Globus pallidus (tissue), 1 donor: ENCODE data around the gene STYXL1.
"Not testable (repeated sequence)": the region's sequence is repeated elsewhere in the genome, so short reads cannot be mapped to it uniquely, and the experiment has no call there.

Experiments used
- DNase-seq: peaks from one replicate; pipeline ENCODE4 v3.0.0-alpha.2; 2015; ENCODE audit warnings: low spot score

STYXL1 gene

DNA sequence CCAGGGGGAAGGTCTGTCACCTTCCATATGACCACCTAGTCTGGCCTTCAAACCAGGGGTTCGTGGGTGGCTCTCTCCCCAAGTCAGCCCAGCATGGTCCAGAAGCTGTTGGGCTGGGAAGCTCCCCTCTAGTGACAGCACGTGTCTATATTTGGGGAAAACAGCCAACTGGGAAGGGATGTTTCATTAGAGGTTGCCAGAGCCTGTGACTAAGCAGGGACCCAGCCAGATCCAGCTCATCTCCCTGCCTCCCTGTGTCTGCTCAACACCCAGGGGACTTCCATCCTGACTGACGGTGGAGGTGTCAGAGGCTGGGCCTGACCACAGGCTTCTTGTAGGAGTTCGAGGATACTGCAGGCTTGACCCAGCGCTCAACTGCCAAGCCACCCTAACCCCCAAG, 10.5 kb downstream of the STYXL1 start:
- no peak for DNase-seq

DNA sequence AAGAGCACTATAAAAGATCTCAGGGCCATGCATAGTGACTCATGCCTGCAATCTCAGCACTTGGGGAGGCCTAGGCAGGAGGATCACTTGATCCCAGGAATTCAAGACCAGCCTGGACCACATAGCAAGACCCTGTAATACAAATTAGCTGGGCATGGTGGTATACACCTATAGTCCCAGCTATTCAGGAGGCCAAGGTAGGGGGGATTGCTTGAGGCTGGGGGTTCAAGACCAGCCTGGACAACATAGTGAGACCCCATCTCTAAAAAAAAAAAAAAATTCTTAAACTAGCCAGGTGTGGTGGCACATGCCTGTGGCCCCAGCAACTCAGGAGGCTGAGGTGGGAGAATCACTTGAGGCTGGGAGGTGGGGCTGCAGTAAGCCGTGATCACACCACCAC, 15.8 kb downstream of the STYXL1 start:
- DNase-seq: no peak

DNA sequence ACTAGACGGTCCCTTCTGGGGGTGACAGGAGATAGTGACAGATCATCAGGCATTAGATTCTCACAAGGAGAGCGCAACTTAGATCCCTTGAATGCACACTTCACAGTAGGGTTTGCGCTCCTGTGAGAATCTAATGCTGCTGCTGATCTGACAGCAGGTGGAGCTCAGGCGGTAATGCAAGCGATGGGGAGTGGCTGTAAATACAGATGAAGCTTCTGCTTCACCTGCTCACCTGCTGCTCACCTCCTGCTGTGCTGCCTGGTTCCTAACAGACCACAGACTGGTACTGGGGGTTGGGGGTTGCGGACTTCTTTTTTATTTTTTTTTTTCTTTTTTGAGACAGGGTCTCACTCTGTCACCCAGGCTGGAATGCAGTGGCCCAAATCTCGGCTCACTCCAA, 18.1 kb downstream of the STYXL1 start:
- not testable (repeated sequence) for DNase-seq

DNA sequence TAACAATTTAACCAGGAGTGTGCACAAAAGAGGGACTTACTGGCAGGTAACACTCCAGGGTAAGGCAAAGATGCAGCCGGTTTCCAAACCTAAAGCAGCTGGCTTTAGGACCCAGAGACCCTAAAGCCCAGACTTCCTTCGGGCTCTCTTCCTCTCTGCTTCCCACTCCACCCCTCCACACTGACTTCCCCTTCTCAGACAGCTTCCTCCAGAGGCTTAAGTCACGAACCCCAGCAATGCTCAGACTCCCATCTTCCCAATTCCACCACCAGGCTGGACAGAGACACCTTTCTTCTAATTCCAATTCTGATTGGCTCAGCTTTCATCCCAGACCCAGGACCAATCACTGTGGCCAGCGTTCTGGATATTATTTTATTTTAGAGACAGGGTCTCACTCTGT, 24.8 kb downstream of the STYXL1 start:
- peak; percentile 40 for DNase-seq

DNA sequence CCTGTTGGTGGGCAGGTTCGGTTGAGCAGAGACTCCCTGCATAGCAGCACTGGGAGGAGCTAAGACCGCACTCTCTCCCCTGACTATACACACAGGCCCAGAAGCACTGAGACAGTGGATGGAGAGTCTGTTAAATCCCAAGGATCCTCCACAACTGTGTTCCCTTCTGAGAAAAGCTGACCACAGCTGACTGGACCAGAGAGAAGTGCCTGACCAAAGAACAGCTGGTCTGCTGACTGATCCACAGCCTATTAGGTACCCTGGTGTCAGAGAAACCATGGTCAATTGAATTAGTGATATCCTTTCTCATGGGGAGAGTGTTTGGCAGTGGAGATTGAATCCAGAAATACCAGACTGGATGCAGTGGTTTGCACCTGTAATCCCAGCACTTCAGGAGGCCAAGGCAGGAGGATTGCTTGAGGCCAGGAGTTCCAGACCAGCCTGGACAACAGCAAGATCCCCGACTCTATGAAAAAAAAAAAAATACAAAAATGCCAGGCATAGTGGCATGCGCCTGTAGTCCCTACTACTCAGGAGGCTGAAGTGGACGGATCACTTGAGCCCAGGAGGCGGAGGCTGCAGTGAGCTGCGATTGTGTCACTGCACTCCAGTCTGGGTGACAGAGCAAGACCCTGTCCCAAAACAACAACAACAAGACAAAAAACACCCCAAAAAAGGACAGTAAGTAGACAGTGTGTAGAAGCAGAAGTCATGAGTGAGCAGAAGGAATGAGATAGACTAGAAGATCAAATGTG, 25.6 kb downstream of the STYXL1 start:
- DNase-seq: no peak

DNA sequence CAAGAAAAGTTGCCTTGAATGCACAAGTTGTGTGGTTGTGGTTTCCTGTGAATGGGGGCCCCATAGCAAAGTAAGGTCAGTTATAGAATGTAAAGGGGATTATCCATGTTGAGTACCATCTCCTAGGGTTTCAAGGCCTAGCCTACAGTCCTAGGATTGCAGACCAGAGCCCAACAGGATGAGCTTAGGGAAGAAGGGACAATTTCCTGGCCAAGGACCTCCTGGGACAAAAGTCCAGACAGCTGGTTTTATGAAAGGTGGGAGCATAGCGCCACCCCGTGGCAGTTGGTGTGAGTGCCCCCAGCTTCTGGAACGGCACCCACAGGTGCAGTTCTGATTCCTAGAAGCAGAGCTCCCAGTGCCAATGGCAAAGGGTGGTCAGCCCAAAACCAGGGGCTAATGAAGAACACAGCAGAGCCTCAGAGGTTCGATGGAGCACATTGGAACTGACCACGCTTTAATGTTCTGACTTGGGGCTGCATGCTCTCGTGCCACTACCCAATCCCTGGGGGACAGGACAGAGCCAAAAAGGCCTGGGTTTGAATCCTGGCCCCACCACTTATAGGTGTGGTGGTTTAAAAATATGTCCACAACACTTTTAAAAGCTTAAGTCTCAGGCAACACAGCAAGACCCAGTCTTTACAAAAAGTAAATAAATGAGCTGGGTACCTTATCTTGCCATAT, 27.6 kb downstream of the STYXL1 start:
- DNase-seq: peak; percentile 53

DNA sequence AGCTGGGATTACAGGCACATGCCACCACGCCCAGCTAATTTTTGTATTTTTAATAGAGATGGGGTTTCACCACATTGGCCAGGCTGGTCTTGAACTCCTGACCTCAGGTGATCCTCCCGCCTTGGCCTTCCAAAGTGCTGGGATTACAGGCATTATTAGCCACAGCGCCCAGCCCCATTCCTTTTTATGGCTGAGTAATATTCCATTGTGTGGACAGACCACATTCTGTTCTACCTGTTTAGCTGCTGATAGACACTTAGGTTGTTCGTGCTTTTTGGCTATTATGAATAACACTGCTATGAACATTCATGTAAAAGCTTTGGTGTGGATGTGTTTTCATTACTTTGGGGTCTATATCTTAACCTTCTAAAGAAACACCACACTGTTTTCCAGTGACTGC, 29.3 kb downstream of the STYXL1 start:
- not testable (repeated sequence) for DNase-seq

DNA sequence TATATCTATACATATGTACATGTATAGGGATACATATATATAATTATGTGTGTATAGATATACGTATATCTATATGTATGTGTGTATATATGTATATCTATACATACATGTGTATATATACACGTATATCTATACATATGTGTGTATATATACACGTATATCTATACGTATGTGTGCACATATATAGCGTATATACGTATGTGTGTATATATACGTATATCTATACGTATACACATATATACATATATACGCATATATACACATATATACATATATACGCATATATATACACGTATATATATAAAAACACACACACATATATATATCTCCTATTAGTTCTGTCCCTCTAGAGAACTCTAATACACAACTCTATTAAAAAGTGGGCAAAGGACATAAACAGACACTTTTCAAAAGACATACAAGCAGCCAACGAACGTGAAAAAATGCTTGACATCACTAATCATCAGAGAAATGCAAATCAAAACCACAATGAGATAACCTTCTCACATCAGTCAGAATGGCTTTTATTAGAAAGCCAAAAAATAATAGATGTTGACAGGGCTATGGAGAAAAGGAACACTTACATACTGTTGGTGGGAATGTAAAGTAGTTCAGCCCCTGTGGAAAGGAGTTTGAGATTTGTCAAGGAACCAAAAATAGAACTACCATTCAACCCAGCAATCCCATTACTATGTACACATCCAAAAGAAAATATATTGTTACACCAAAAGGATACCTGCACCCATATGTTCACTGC, 31.4 kb downstream of the STYXL1 start:
- DNase-seq: no peak

DNA sequence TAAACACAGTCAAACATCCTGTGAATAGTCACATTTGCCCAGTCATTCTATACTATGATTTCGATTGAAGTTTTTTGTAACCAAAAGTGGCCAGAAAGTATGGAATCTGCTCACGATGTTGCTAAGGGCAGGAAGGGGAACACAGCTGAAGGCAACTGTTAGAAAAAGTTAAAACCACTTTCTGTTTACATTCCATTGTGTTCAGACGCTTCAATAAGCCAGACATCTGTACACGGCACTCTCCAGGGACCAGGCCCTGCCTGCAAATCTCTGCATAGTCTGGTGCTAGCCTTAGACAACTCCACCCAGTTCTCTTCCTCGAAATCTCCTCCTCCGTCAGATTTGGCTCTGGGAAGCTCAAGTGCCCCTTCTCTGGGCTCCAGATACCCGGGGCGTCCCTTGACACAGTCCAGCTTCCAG, 36.3 kb downstream of the STYXL1 start:
- DNase-seq: no peak

DNA sequence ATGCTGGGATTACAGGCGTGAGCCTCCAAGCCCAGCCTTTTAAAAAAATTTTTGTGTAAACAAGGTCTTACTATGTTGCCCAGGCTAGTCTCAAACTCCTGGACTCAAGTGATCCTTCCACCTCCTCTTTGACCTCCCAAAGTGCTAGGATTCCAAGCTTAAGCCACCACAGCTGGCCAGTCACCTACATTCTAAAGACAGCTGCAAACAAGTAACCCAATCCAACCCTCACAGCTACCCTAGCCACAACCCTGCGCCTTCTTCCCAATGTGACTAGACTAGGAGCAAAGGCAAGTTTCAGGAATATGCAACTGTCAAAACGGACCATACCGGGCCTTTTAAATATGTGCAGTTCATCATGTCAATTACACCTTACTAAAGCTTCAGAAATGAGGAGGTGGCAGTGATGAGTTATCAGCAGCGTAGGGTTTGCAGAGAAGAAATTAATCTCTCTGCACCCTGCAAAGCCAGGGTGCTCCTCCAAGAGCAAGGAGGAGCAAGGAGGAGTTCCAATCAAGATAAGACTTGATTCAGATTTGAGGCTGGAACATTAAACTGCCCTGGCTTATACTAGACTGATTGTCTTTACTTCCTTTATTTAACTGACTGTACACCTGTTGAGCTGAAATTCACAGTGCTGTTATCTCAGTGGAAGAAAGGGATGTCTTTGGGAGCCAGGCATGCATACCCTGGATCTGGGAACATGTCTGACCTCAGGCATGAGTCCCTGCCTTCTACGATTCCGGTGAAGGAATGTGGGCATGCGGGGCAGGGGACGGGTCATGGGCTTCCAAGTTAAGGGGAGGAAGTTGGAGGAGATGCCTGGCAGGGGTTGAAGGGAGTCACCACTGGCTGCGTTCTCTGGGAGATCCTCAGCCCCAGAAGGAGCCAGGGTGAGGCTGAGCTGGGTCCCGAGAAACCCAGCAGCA, 37.9 kb downstream of the STYXL1 start:
- no peak for DNase-seq

DNA sequence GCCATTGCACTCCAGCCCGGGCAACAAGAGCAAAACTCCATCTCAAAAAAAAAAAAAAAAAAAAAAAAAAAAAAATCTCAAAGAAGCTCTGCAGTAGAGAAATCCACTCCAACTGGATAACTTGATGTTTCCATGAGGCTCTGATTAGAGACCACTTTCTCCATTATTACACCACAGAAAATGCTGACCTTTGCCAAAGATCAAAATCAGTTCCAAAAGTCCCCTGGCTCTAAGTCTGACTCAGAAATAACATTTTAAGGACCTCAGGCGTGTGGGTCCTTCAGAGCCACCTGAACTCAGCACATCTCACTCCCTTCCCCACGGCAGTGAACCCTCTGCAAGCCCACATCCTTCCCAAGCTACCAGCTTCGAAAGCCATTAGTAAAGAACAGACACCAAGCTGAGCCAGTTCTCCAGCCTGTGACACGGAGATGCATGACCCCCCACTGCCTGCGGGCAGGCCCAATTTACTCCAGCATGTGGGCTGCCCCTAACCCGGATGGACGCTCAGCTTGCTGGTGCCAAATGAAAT, 39.6 kb downstream of the STYXL1 start:
- DNase-seq: no peak

DNA sequence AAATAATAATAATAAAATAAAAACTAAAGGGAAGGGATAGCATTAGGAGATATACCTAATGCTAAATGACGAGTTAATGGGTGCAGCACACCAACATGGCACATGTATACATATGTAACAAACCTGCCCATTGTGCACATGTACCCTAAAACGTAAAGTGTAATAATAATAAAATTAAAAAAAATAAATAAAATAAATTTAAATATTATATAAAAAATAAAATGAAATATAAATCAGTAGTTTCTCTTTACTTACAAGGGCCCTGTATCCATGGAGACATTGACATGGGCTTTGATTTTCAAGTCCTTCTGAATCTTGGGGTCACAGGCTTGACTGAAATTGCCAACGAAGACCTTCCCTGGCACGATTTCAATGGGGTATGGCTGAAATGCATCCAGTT, 42.8 kb downstream of the STYXL1 start:
- DNase-seq: not testable (repeated sequence)

DNA sequence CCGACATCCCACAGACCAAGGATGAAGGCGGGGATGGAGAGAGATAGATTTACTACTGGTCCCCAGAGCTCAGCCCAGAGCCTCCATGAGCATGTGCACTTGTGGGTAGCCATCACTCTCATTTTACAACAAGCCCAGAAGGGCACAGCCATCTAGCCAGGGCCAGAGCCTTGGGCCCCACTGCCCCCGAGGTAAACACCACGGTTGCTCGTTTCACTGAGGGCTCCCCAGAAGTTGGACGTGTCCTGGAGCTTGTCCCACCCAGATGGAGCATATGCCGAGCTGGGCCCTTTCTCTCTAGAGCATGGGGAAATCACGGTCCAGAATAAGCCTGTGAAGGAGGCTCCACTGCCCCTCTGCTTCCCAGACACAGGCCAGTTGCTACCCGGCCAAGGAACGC, 44.4 kb downstream of the STYXL1 start:
- DNase-seq: no peak

DNA sequence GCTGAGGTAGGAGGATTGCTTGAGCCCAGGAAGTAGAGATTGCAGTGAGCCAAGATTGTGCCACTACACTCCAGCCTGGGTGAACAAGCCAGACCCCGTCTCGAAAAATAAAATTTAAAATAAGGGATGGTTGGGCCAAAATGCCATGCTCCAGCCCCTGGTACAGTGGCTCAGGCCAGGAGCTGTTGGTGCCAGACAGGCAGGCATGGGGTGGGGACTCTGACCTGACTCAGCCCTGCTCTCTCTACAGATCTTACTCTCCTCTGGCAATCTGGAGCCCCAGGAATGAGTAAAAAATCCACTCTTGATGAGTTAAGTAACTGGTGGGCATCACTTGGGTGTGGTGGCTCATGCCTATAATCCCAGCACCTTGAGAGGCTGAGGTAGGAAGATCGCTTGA, 45.0 kb downstream of the STYXL1 start:
- DNase-seq: no peak

DNA sequence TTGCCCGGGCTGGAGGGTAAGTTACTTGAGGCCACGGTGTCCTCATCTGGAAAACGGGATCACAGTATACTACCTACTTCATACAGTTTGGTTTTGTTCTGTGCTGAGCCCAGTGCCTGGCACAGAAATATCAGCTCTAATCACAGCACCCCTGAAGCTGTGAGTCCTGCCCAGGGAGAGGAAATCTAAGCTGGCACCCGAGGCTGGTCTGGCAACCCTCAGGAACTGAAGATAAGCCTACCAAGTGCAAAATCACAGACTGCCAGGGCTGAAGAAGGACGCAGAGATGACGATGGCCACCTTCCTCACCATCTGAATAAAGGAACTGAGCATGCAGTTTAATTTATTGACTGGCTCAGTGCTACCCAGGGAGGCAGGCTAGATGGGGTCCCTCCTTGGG, 45.7 kb downstream of the STYXL1 start:
- DNase-seq: no peak

DNA sequence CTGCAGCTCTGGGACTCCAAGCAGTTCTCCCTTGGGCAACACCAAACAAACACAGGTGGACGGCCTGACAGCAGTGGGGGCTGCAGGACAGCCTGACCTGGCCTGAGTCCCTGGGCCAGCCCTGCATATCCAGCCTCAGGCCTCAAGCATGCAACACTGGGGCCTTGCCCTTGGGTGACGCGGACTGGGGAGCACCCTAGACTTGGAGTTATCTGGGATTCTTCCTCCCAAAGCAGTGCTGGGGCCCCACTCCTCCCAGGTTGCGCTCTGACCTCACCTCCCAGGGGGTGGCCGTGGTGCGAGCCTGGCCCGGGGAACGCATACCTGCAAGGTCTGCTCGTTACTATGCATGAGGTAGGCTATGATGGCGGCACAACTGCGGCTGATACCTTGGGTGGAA, 47.2 kb downstream of the STYXL1 start:
- DNase-seq: no peak

DNA sequence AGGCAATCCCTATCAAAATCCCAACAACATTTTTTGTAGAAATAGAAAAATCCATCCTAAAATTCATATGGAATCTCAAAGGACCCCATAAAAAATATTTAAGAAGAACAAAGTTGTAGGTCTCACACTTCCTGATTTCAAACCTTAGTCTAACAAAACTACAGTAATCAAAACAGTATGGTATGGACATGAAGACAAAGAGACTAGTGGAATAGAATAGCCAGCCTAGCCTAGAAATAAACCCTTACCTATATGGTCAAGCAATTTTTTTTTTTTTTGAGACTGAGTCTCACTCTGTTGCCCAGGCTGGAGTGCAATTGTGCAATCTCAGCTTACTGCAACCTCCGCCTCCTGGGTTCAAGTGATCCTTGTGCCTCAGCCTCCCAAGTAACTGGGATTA, 49.8 kb downstream of the STYXL1 start:
- DNase-seq: no peak

DNA sequence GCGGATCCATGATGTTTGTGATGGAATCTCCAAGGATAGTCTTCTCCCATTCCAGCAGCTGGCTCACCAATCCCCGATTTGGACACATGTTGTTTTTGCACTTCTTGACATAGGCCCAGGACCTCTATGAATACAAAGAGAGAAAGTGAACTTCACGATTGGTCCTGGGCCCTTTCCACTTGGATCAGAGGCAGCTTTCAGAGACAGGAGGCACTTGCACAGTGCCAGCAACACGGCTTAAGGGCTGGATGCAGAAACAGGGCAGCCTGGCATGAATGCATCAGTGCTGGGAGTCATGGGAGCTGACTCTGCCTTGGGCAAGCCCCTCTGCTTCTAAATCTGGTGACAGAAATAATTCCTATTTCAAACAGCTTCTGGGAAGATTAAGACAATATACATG, 51.3 kb downstream of the STYXL1 start:
- no peak for DNase-seq

DNA sequence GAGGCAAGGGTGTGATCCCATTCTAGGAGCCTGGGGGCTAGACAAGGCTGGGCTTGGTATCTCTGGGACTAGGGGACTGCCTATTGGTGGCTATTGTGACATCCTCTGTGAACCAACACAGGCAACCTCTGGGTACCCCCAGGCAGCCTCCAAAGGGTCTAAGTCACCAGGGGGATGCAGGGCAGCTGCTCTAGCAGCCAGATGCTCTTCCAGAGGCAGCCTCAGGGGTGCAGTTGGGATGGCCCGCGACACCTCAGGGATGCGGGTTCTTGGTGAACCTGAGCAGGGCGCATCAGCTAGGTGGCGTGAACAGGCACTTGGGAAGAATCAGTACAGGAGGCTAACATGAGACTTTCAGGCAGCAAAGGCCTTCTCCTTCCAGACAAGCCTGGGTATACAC, 51.8 kb downstream of the STYXL1 start:
- DNase-seq: no peak

DNA sequence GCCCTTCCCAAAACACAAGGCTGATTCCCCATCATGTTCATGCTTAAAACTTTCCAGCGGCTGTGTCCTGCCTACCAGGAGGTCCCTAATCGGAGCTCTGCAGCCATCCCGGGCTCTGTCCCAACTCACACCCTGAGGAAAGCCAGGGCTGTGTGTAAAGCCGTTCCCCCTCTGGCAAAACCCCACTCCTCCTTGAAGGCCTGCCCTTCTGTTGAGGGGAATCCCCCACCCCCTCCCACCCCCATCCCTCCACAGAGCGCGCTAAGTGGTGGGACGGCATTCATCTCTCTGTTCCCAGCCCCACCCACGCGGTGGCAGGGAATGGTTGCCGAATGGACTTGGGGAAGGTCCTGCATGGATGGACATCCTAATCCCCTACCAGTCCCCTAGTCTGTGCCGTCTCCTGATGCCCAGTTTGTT, 52.7 kb downstream of the STYXL1 start:
- DNase-seq: no peak

DNA sequence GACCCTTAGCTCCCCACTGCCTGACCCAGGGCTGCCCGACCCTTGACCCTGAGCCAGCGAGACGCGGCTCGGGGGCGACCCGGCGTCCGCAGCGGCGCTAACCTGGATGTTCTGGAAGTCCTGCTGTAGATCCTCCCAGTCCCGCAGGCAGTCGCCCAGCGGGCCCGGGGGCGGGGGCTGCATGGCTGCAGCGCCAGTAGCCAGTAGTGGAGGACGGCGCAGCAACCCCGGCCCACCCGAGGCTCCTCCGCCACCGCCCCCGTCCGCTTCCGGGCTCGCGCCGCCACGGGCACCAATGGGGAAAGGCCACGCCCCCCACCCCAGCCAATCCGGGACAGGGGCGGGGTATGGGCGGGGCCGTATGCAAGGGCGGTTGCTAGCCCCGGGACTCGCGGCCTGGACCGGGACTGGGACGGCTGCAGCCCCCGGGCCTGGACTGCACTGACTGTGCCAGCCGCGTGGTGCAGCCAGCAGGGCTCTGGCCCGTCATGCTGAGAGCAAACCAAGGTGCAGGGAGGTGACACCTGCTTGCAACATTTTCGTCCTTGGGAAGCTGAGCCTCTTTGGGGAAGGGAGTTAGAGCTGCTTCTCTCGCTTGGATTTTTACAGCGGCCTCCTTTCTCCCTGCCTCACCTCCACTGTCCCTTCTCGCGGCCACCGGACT, 53.3 kb downstream of the STYXL1 start, which contains the start of gene TMEM120A:
TMEM120A (minus strand) TSS at position 208 of the 664 bp plus-strand sequence; CDS start at position 183, 25 bp downstream.
- DNase-seq: peak; percentile 94
